ENCODE data around the gene DNAAF5. TPM values are rescaled to one million over a fixed set of nuclear protein-coding genes. Genes with fewer than 3 reads are reported as not detected.
A peak's percentile ranks its signal among the peaks of the same experiment; 100 is the strongest.
"Not testable (repeated sequence)": the region's sequence is repeated elsewhere in the genome, so short reads cannot be mapped to it uniquely, and the experiment has no call there.

Gene DNAAF5
- total RNA-seq, 2 experiments from 2014 or later: 25.5 to 27.0 TPM

DNA sequence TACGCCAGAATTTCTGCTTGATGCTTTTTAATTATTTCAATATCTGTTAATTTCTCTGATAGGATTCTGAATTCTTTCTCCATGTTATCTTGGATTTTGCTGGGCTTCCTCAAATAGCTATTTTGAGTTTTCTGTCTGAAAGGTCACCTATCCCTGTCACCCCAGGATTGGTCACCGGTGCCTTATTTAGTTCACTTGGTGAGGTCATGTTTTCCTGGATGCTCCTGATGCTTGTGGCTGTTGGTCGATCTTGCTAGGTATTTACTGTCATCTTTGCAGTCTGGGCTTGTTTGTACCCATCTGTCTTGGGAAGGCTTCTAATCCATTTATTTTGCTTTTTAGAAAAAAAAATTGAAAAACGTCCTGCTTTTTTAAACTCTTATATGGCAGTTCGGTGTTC is 11.7 kb downstream of the DNAAF5 start:
- Mint-ChIP-seq H3K4me1 (ENCODE audit: low read depth) (peaks cover 2% of the 10 kb centered on the region), H3K27me3 (ENCODE audit: low read depth) (no peaks in the 10 kb centered on the region), H3K4me3 (no peak overlapping the region), H3K36me3 (ENCODE audit: low read depth) (peaks cover 14% of the 10 kb centered on the region), H3K27ac (no peak overlapping the region), H3K9me3 (ENCODE audit: insufficient read depth) (no peaks in the 10 kb centered on the region)
- ATAC-seq (no peak), DNase-seq (no peak)
- ChIA-PET CTCF (no interaction called here), POLR2A (no interaction called here)

DNA sequence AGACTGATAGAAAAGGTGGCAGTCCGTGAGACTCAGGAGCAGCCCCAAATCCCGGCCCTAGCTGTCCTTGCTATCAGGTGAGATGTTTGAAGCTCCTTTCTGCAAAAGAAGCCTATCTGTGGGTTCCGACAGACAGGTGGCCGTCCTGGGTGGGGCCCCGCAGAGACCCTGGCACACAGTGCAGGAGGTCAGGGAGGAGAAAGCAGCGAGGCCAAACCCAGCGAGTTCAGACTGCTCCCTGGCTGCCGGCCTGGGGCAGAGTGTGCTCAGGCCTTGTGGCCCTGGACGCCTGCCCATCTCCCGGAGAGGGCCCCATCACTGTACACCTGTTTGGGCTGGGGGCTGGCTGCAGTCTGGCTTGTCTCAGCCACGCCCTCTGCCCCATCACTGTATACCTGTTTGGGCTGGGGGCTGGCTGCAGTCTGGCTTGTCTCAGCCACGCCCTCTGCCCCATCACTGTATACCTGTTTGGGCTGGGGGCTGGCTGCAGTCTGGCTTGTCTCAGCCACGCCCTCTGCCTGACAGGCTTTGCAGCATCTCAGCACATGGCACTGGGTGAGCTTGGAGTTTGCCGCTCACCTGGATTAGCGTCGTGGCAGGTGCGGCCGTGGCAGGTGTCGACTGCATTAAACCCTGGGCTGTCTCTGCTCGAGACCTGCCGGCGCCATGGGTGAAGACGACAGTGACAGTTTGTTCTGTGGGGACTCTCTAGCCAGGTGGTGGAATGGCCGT is 12.4 kb downstream of the DNAAF5 start:
- Mint-ChIP-seq H3K27me3 (ENCODE audit: low read depth) (no peaks in the 10 kb centered on the region), H3K27ac (no peak overlapping the region), H3K9me3 (ENCODE audit: insufficient read depth) (no peaks in the 10 kb centered on the region), H3K36me3 (ENCODE audit: low read depth) (peaks cover 16% of the 10 kb centered on the region), H3K4me1 (ENCODE audit: low read depth) (peaks cover 2% of the 10 kb centered on the region), H3K4me3 (no peak overlapping the region)
- CTCF ChIA-PET: no interaction called here
- POLR2A ChIA-PET: no interaction called here
- ATAC-seq: no peak
- DNase-seq: no peak

DNA sequence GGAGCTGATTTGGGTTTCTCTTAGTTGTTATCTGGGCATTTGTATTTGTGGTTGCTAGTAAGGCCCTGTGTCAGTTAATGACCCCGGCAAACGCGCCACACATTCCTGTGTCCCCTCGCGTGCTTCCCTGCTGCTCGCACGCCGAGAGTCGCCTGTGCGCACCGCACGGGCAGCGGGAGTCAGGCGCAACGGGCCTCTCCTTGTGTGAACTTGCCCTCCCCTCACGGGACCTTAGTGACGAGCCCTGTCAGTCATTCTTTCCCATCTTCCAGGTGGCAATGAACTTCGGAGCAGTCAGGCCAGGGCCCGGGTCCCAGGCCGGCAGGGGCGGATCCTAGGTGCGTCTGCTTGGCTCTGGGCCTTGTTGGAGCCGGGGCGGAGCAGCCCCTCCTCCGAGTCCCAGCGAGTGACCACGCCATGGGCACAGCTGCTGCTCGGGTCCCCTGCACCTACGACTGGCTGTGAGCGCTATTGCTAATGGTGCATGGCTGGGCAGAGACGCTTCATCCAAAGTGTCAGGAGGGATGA is 13.0 kb downstream of the DNAAF5 start:
- POLR2A ChIA-PET: no interaction called here
- no peak overlapping the region for H3K4me3 Mint-ChIP-seq

DNA sequence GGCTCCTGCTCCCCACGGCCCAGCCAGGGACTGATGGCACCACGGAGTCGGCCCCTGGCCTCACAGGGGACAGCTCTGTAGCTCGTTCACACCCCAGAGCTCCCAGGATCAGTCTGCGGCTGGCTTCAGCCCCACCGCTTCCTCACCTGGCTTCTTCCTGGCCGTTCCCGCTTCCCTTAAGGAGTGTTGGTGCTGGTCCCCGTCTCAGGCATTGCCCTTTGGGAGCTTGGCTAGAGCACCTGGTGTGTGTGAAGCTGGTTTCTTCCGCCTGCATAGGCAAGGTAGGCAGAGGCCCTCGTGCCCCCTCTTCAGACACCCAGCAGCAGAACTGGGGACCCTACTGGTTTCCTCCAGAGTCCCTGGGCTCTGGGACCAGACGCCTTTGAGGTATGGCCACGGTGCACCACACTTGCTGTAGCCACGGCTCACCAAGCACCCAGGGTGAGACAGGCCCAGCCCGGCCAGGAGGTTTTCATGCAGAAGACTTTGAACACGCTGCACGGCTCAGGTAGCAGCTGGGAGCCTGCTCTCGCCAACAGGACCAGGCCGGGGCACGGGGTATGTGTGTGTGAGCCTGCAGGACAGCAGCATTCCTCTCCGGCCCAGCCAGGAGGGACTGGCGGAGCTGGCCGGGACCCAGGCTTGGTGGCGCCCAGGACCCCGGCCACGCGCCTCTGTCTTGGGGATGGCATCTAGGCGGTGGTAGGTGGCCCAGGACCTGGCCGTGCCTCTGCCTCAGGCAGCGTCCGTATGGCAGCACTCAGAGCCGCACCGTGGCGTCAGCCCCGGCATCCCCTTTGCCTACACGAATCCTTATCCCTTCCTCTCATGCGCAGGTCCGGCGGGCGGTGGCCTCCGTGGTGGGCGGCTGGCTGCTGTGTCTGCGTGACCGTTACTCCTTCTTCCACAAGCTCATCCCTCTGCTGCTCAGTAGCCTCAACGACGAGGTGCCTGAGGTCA is 13.8 kb downstream of the DNAAF5 start:
- Mint-ChIP-seq H3K4me3 (no peak overlapping the region), H3K9me3 (ENCODE audit: insufficient read depth) (no peaks in the 10 kb centered on the region), H3K27me3 (ENCODE audit: low read depth) (no peaks in the 10 kb centered on the region), H3K36me3 (ENCODE audit: low read depth) (peaks cover 28% of the 10 kb centered on the region), H3K4me1 (ENCODE audit: low read depth) (peaks cover 2% of the 10 kb centered on the region), H3K27ac (no peak overlapping the region)
- ATAC-seq (no peak), DNase-seq (no peak)
- ChIA-PET POLR2A (no interaction called here), CTCF (no interaction called here)

More for the DNA sequence above, 13.0 kb downstream of the DNAAF5 start:
- H3K9me3 Mint-ChIP-seq (ENCODE audit: insufficient read depth): no peaks in the 10 kb centered on the region
- no peak overlapping the region for H3K27ac Mint-ChIP-seq
- CTCF ChIA-PET: no interaction called here
- H3K27me3 Mint-ChIP-seq (ENCODE audit: low read depth): no peaks in the 10 kb centered on the region
- peaks cover 22% of the 10 kb centered on the region for H3K36me3 Mint-ChIP-seq (ENCODE audit: low read depth)
- H3K4me1 Mint-ChIP-seq (ENCODE audit: low read depth): peaks cover 2% of the 10 kb centered on the region
- DNase-seq (no peak), ATAC-seq (no peak)

DNA sequence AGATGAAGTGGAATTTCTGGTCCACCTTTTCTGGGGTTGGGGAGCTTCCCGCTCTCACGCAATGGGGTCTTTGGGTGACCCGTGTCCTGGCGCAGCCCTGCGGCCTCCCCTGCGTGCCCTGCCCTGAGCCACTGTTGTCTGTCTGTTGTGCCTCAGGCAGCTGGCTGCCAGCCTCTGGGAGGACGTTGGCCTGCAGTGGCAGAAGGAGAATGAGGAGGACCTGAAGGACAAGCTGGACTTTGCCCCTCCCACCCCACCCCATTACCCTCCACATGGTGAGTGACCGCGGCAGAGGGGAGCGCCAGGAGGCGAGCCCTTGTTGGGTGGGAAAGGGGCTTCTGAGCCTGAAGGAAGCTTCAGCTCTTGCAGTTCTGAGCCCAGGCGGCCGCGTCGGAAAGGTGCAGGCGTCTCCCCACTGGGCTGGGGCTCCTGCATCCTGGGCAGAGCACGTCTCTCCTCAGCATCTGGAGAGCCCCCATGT is 14.7 kb downstream of the DNAAF5 start:
- H3K27ac Mint-ChIP-seq: no peak overlapping the region
- DNase-seq (no peak), ATAC-seq (no peak)
- H3K27me3 Mint-ChIP-seq (ENCODE audit: low read depth): no peaks in the 10 kb centered on the region
- H3K4me1 Mint-ChIP-seq (ENCODE audit: low read depth): peaks cover 2% of the 10 kb centered on the region
- ChIA-PET POLR2A (interaction anchor here (0.6 kb wide), 1 partner anchor 378 kb away, joined by 3 read pairs; no protein-coding TSS in a partner anchor), CTCF (no interaction called here)
- no peak overlapping the region for H3K4me3 Mint-ChIP-seq
- H3K9me3 Mint-ChIP-seq (ENCODE audit: insufficient read depth): no peaks in the 10 kb centered on the region
- H3K36me3 Mint-ChIP-seq (ENCODE audit: low read depth): peaks cover 35% of the 10 kb centered on the region

DNA sequence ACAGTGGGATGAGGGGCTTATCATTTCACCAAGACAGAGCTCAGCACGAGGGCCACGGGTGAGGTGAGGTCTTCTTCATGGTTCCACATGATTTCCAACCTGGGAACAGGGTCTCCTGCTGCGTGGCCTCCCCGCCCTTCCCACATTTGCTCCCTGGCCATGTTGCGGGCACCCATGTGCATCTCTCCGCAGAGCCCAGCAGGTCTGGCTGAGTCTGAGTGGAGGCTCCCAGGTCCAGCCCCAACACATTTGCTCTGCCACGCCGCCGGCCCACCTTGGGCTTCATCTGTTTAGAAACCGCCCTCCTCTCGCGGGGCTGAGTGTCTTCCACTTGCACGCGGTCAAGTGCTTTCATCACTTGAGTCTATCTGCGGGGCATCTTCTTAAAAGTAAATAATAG is 15.4 kb downstream of the DNAAF5 start:
- H3K27me3 Mint-ChIP-seq (ENCODE audit: low read depth): no peaks in the 10 kb centered on the region
- CTCF ChIA-PET: no interaction called here

DNA sequence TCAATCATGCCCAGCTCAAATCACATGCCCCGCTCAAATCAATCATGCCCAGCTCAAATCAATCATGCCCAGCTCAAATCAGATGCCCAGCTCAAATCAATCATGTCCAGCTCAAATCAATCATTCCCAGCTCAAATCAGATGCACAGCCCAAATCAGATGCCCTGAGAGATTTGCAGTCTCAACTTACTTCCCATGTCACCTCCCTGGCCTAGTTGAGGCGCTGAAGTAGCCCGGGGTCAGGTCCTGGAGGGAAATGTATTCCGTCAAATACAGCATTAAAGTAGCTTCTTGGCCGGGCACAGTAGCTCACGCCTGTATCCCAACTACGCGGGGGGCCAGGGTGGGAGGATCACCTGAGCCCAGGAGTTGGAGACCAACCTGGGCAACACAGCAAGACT is 16.3 kb downstream of the DNAAF5 start:
- ChIA-PET POLR2A (no interaction called here), CTCF (interaction anchor here (0.9 kb wide), 1 partner anchor 59 kb away, joined by 3 read pairs; no protein-coding TSS in a partner anchor)
- ATAC-seq (no peak), DNase-seq (no peak)
- H3K27ac Mint-ChIP-seq: no peak overlapping the region
- no peaks in the 10 kb centered on the region for H3K27me3 Mint-ChIP-seq (ENCODE audit: low read depth)
- H3K4me3 Mint-ChIP-seq: no peak overlapping the region
- no peaks in the 10 kb centered on the region for H3K4me1 Mint-ChIP-seq (ENCODE audit: low read depth)
- no peaks in the 10 kb centered on the region for H3K9me3 Mint-ChIP-seq (ENCODE audit: insufficient read depth)
- peaks cover 30% of the 10 kb centered on the region for H3K36me3 Mint-ChIP-seq (ENCODE audit: low read depth)

More for the DNA sequence above, 15.4 kb downstream of the DNAAF5 start:
- peaks cover 2% of the 10 kb centered on the region for H3K4me1 Mint-ChIP-seq (ENCODE audit: low read depth)
- no peak overlapping the region for H3K4me3 Mint-ChIP-seq
- ATAC-seq (no peak), DNase-seq (no peak)
- no peak overlapping the region for H3K27ac Mint-ChIP-seq
- no peaks in the 10 kb centered on the region for H3K9me3 Mint-ChIP-seq (ENCODE audit: insufficient read depth)
- POLR2A ChIA-PET: no interaction called here
- H3K36me3 Mint-ChIP-seq (ENCODE audit: low read depth): peaks cover 35% of the 10 kb centered on the region

DNA sequence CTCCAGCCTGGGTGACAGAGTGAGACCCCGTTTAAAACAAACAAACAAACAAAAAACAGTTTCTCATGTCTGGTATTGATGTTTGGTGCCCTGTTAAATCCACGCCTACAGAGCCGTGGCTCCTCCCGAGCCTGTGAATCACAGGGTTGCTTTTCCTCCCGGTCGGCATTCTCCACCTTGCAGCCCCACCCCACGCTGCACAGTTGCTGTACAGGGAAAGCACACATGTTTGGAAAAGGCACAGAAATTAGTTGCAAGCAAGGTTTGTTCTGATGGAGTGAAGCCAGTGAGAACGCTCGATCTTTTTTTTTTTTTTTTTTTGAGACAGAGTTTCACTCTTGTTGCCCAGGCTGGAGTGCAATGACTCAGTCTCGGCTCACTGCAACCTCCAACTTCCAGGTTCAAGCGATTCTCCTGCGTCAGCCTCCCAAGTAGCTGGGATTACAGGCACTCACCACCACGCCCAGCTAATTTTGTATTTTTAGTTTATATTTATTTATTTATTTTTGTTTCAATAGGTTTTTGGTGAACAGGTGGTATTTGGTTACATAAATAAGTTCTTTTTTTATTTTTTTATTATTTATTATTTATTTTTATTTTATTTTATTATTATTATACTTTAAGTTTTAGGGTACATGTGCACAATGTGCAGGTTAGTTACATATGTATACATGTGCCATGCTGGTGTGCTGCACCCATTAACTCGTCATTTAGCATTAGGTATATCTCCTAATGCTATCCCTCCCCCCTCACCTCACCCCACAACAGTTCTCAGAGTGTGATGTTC is 17.0 kb downstream of the DNAAF5 start:
- H3K4me1 Mint-ChIP-seq (ENCODE audit: low read depth); H3K27me3 Mint-ChIP-seq (ENCODE audit: low read depth); H3K4me3 Mint-ChIP-seq; H3K27ac Mint-ChIP-seq; DNase-seq; ATAC-seq; H3K9me3 Mint-ChIP-seq (ENCODE audit: insufficient read depth); CTCF ChIA-PET; POLR2A ChIA-PET: not testable (repeated sequence)
- H3K36me3 Mint-ChIP-seq (ENCODE audit: low read depth): peaks cover 27% of the 10 kb centered on the region

DNA sequence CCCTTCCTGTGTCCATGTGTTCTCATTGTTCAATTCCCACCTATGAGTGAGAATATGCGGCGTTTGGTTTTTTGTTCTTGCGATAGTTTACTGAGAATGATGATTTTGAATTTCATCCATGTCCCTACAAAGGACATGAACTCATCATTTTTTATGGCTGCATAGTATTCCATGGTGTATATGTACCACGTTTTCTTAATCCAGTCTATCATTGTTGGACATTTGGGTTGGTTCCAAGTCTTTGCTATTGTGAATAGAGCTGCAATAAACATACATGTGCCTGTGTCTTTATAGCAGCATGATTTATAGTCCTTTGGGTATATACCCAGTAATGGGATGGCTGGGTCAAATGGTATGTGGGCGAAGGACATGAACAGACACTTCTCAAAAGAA is 17.6 kb downstream of the DNAAF5 start:
- CTCF ChIA-PET; ATAC-seq; H3K4me1 Mint-ChIP-seq (ENCODE audit: low read depth); H3K4me3 Mint-ChIP-seq; H3K9me3 Mint-ChIP-seq (ENCODE audit: insufficient read depth); DNase-seq; H3K27me3 Mint-ChIP-seq (ENCODE audit: low read depth); POLR2A ChIA-PET: not testable (repeated sequence)
- peaks cover 27% of the 10 kb centered on the region for H3K36me3 Mint-ChIP-seq (ENCODE audit: low read depth)
- peak overlapping the region; percentile 30 for H3K27ac Mint-ChIP-seq

DNA sequence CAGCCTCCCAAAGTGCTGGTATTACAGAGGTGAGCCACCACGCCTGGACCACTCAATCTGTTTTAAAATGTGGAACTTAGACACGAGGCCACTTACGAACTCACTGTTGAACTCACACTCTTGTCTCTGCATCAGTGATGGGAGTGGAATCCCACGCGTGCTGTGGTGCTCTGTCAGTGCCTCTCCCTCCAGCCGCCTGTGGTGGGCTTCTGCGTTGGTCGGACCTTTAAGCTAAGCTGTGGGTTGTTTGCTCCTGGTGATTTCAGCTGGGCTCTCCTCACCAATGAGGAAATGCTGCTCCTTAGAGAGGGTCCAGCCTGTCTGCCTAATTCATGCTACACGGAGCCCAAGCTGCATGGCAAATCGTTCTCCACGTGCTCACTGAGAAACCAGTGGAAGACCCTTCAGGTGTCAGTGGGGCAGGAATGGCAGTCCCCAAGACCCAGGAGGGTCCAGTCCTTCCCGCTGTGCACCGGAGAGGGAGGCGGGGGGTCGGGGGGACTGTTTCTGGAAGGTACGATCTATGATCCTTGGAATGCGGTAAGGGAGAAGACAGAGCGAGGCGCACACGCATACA is 18.4 kb downstream of the DNAAF5 start:
- no peaks in the 10 kb centered on the region for H3K4me1 Mint-ChIP-seq (ENCODE audit: low read depth)
- no peak overlapping the region for H3K4me3 Mint-ChIP-seq
- peaks cover 27% of the 10 kb centered on the region for H3K36me3 Mint-ChIP-seq (ENCODE audit: low read depth)
- POLR2A ChIA-PET: no interaction called here
- no peaks in the 10 kb centered on the region for H3K27me3 Mint-ChIP-seq (ENCODE audit: low read depth)
- ATAC-seq (no peak), DNase-seq (no peak)
- CTCF ChIA-PET: no interaction called here
- no peaks in the 10 kb centered on the region for H3K9me3 Mint-ChIP-seq (ENCODE audit: insufficient read depth)
- no peak overlapping the region for H3K27ac Mint-ChIP-seq

DNA sequence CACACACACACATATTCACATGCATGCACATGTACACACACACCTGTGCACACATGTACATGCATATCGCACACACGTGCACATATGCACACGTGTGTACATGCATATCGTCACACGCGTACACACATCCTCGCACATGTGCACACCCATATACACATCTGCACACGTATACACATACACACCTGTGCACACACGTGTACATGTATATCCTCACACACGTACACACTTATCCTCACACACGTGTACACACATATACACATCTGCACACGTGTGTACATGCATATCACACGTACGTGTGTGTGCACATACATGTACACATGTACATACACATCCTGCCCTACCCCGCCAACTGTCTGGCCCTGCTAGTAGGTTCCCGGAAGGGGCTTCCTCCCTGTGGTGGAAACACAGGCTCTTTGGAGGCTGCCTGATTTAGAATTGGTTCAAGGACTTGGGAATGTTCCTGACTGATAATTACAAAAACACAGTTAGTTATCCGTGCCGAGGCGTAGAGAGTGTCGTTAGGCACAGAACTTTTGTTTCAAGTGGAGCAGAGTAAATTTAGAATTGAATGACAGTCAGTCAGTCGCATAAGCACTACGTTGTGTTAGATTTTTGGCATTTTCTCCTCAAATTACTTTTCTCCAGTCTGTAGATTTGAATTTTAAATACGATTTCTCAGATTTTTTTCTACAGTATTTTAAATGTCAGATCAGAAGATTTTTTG is 19.1 kb downstream of the DNAAF5 start:
- no peaks in the 10 kb centered on the region for H3K27me3 Mint-ChIP-seq (ENCODE audit: low read depth)

More for the DNA sequence above, 19.1 kb downstream of the DNAAF5 start:
- no peaks in the 10 kb centered on the region for H3K4me1 Mint-ChIP-seq (ENCODE audit: low read depth)
- no peaks in the 10 kb centered on the region for H3K9me3 Mint-ChIP-seq (ENCODE audit: insufficient read depth)
- ChIA-PET CTCF (no interaction called here), POLR2A (no interaction called here)
- H3K36me3 Mint-ChIP-seq (ENCODE audit: low read depth): peaks cover 27% of the 10 kb centered on the region
- H3K4me3 Mint-ChIP-seq: no peak overlapping the region
- ATAC-seq (no peak), DNase-seq (no peak)
- H3K27ac Mint-ChIP-seq: no peak overlapping the region
